ENCODE measurements around the gene NKRF. TPM values are rescaled to one million over a fixed set of nuclear protein-coding genes. Genes with fewer than 3 reads are reported as not detected.

Gene NKRF
- total and polyA plus RNA-seq, 2 of the 8 experiments (the other 6 are each of a cell fraction or from before 2014, with no cell fraction given), result 3.8 to 11.4 TPM

MicroRNAs within 50 kb of the gene (microRNA counts, 767-probe panel; counts per million panel counts)
- microRNA hsa-miR-766-3p, result 879 counts per million, percentile 95 among the panel's probes with 10 or more counts

Small RNA genes lying within 50 kb of the gene (microRNA-seq; reads per million reads assigned to microRNA genes)
- gene MIR766 (ENCODE audit: borderline microRNAs expressed in 2 of 2, borderline number of aligned reads in 2 of 2, borderline replicate concordance in 1 of 2), result 4.4 to 10.8 reads per million in 2 experiments

Small RNA genes lying within 50 kb of the gene (small RNA-seq; reads per million reads assigned to genes)
- gene MIR766 (ENCODE audit: insufficient read depth), result 26.6 reads per million, percentile 94 among the genes with 10 or more reads in this experiment

Other genes with a start within 250 kb of the NKRF start
- 4.6 and 5.8 TPM in 2 replicates for gene SLC25A43, start 207.1 kb downstream of the NKRF start, total RNA-seq (2021; fragmentation: NEBNext Ultra II Directional; extraction: Animal tissue kit (Norgen Biotek cat#: 25700))
- 3.1 and 4.1 TPM in 2 replicates for gene SLC25A43, start 207.1 kb downstream of the NKRF start, polyA plus RNA-seq (2011; rRNA removed)
- 512 and 520 TPM in 2 replicates for gene SLC25A5, start 138.0 kb downstream of the NKRF start, total RNA-seq (2021; fragmentation: NEBNext Ultra II Directional; extraction: Animal tissue kit (Norgen Biotek cat#: 25700))
- 727 and 851 TPM in 2 replicates for gene SLC25A5, start 138.0 kb downstream of the NKRF start, polyA plus RNA-seq (2011; rRNA removed)
- 26.0 and 29.7 TPM in 2 replicates for gene STEEP1, start 41.0 kb downstream of the NKRF start, total RNA-seq (2021; fragmentation: NEBNext Ultra II Directional; extraction: Animal tissue kit (Norgen Biotek cat#: 25700))
- gene STEEP1, start 41.0 kb downstream of the NKRF start, polyA plus RNA-seq (2011; rRNA removed), result 9.2 and 9.9 TPM in 2 replicates
- gene UBE2A, start 31.9 kb downstream of the NKRF start, total RNA-seq (2021; fragmentation: NEBNext Ultra II Directional; extraction: Animal tissue kit (Norgen Biotek cat#: 25700)), result 43.8 and 43.9 TPM in 2 replicates
- 22.4 and 24.8 TPM in 2 replicates for gene UBE2A, start 31.9 kb downstream of the NKRF start, polyA plus RNA-seq (2011; rRNA removed)
- 27.9 and 31.0 TPM in 2 replicates for gene SEPTIN6, start 86.7 kb upstream of the NKRF start, total RNA-seq (2021; fragmentation: NEBNext Ultra II Directional; extraction: Animal tissue kit (Norgen Biotek cat#: 25700))
- gene SEPTIN6, start 86.7 kb upstream of the NKRF start, polyA plus RNA-seq (2011; rRNA removed), result 38.6 and 42.6 TPM in 2 replicates
- gene SOWAHD, start 152.2 kb upstream of the NKRF start, total RNA-seq (2021; fragmentation: NEBNext Ultra II Directional; extraction: Animal tissue kit (Norgen Biotek cat#: 25700)), result 1.7 and 1.8 TPM in 2 replicates
- 2.6 and 2.9 TPM in 2 replicates for gene SOWAHD, start 152.2 kb upstream of the NKRF start, polyA plus RNA-seq (2011; rRNA removed)
- gene RPL39, start 185.2 kb upstream of the NKRF start, total RNA-seq (2021; fragmentation: NEBNext Ultra II Directional; extraction: Animal tissue kit (Norgen Biotek cat#: 25700)), result 1,901 and 1,942 TPM in 2 replicates
- gene RPL39, start 185.2 kb upstream of the NKRF start, polyA plus RNA-seq (2011; rRNA removed), result 1,054 and 2,394 TPM in 2 replicates
- gene UPF3B, start 246.5 kb upstream of the NKRF start, total RNA-seq (2021; fragmentation: NEBNext Ultra II Directional; extraction: Animal tissue kit (Norgen Biotek cat#: 25700)), result 20.9 and 22.2 TPM in 2 replicates
- gene UPF3B, start 246.5 kb upstream of the NKRF start, polyA plus RNA-seq (2011; rRNA removed), result 3.9 and 7.8 TPM in 2 replicates

Data from H1 (cell line).